HG02852 (cell line): ENCODE data around the gene ITGB7.
"Not testable (repeated sequence)": the region's sequence is repeated elsewhere in the genome, so short reads cannot be mapped to it uniquely, and the experiment has no call there.

Source experiments
- ATAC-seq: cut with Tn5 transposase; IDR thresholded peaks from one replicate; pipeline ENCODE4 v1.9.1; 2021; ENCODE audit warnings: mild to moderate bottlenecking, moderate library complexity; ENCODE audit not compliant: unreplicated experiment

Gene ITGB7

DNA sequence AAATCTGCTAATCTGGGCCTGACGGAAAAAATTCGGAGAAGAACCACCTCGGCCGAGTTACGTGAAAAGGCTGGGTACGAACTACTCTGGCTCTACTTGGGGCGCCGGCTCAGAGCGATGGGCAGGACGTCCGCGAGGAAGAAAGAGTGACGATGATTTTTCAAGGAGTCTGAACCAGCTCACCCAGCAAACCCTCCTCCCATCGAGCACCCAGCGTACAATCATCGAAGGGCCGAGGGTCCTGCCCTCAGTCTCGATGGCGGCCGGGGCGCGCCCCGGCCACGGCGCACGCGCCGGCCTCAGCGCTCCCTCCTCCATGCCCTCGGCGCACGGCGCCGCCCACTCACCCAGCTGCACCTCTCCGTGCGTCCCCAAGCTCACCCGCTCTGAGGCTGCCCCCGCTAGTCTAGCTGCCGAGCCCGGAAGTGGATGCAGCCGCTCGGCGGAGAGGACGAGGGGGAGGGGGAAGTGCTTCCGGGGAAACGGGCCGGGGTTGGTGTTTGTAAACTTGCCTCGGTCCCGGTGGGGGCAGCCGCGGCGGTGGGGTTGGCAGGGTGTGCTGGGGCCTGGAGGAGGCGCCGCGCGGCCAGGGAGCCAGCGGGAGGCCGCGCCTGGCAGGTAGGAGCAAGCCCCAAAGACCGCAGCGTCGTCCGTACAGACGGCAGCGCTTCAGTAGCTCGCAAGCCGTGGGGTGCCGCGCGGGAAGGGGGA, 26.7 kb downstream of the ITGB7 start, which contains the start of the genes CSAD and ZNF740:
Gene CSAD, minus strand, starts transcription at position 706 of the 711 bp plus-strand sequence. CDS start 7,455 bp downstream, outside the sequence.
Gene ZNF740, plus strand, starts transcription at position 503 of the 711 bp plus-strand sequence. CDS start 1,262 bp downstream, outside the sequence.
- peak; percentile 93 for ATAC-seq

DNA sequence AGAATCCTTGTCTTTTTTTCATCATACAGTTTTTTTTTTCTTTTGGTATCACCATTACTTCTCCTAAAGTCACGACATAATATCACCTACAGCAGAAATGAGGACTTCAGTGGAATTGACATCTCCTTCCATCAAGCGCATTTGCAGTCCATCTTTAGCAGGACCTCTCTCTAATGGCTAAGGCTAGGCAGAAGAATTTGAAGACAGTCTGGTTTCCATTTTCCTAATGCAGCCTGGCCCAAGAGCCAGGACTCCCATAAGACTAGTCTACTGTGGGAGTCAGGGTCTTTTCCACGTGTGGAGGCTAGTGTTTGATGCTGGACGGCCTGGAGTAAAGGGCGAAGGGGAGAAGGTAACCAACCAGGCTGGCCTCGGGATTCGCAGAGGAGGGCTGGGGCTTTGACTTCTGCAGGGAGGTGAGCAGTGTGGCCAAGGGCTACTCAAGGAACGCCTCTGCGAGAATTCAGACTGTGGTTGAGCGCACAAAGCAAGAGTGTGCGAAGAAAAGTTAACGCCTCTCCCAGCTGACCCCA, 27.3 kb downstream of the ITGB7 start:
- peak; percentile 15 for ATAC-seq

DNA sequence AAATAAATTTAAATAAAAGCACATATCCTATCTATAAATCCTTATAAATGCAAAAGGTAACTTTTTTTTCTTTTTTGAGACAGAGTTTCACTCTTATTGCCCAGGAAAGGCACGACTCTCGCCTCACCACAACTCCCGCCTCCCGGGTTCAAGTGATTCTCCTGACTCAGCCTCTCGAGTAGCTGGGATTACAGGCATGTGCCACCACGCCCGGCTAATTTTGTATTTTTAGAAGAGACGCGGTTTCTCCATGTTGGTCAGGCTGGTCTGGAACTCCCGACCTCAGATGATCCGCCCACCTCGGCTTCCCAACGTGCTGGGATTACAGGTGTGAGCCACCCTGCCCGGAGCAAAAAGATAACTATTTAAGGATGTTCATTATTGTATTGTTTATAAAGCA, 28.2 kb downstream of the ITGB7 start:
- not testable (repeated sequence) for ATAC-seq

DNA sequence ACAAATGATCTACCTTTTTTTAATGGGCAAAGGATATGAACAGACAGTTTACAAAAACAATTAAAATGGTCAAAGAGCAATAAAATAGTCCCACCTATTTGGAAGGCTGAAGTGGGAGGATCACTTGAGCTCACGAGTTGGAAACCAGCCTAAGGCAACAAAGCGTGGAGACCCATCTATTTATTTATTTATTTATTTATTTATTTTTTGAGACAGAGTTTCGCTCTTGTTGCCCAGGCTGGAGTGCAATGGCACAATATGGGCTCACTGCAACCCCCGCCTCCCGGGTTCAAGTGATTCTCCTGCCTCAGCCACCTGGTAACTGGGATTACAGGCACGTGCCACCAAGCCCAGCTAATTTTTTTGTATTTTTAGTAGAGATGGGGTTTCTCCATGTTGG, 29.6 kb downstream of the ITGB7 start:
- ATAC-seq: not testable (repeated sequence)

DNA sequence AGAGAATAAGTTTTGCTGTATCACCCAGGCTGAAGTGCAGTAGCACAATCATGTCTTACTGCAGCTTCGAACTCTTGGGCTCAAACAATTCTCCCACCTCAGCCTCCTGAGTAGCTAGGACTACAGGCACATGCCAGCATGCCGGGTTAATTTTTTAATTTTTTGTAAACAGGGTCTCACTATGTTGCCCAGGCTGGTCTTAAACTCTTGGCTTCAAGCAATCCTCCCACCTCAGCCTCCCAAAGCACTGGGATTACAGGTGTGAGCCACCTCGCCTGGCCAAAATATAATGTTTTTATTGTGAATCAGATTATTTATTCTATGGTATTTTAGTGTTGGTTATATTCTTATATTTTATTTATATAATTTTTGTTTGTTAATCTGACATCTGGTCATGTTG, 30.3 kb downstream of the ITGB7 start:
- no peak for ATAC-seq

DNA sequence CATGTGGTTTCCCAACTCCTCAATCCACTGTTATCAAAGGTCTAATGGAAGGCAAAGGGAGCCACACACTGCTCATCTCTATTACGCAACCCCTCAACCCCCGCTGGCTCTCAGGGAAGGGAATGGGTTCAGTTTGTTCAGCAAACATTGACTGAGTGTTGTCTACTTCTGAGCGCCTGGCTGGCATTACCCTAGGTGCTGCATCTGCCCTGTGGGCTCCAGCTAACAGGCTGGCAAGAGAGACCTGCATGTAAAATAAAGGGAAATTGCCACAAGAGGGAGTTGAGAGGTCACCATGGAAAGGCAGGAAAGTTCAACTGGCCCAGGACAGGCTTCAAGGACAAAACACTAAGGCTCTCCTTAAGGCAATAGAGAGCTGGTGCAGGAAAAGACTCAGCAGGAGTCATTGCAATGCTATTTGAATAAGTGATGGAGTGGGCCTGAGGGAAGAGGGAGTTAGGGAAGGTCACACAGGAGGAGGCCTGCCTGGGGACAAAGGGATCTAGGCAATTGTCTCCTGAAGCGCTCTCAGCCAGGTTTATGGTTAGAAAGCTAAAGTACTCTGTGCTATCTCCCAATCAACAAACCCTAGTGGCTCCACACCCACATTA, 32.1 kb downstream of the ITGB7 start:
- ATAC-seq: no peak

DNA sequence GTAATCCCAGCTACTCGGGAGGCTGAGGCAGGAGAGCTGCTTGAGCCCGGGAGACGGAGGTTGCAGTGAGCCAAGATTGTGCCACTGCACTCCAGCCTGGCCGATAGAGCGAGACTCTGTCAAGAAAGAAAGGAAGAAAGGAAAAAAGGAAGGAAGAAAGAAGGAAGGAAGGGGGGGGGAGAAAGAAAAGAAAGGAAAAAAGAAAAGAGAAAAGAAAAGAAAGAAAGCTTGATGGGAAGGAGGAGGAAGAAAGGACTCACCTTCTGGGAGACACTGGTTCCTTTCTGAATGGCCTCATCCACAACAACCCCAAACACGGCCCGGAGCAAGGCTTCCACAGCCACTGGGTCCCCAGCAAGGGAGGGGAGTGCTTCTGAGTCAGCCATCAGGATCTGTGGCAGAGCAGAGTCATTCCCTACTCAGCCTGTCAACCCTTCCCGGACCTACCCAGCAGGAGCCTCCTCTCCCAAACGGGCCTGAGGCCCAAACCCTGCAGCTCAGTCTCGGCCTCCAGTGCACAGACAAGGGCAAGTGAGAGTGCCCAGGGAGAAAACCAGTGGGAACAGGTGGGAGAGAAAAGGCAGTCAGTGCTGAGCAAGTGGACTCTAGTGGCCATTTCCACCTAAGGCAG, 33.9 kb downstream of the ITGB7 start:
- ATAC-seq: no peak

DNA sequence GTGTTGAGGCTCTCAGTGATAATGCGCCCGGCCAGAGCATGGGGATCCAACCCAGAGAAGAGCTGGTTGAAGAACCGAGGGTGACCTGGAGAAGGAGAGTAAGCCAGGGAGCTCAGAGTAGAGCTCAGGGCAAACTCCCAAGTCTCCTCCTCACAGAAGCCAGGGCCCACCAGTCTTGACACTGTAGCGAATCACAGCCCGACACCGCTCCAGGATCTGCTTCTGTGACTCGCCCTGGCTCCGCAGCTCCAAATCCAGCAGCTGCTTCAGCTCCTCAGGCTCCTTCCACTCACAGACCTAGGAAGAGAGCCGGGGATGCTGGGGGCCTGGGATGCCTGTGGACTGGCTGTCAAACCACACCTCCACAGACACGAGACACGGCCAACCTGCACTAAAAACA, 34.7 kb downstream of the ITGB7 start:
- no peak for ATAC-seq

DNA sequence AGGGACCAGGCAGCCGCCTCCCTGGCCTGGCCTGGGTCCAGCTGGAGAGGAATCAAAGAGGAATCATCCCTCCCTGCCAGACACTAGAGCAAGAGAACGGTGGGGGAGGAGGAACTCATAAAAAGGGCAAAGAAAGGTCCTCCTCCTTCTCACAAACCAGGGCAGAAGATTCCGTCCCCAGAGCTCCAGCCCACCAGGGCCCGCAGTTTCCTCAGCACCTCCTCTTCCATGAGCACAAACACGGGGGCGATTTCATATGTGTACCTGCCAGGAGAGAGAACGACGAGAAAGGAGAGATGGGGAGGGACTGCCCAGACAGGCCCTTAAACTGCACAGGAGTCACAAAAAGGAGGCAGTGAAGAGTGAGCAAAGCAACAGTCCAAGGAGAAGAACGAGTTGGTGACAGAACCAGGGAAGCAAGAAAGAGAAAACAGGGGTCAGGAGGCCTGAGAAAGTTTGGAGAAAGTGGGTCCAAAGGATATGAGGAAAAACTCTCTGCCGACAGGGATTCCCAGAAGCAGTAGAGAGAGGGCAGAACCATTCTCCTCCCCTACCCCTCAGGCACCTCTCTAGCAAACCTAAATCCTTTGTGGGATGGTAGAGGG, 35.2 kb downstream of the ITGB7 start:
- no peak for ATAC-seq

DNA sequence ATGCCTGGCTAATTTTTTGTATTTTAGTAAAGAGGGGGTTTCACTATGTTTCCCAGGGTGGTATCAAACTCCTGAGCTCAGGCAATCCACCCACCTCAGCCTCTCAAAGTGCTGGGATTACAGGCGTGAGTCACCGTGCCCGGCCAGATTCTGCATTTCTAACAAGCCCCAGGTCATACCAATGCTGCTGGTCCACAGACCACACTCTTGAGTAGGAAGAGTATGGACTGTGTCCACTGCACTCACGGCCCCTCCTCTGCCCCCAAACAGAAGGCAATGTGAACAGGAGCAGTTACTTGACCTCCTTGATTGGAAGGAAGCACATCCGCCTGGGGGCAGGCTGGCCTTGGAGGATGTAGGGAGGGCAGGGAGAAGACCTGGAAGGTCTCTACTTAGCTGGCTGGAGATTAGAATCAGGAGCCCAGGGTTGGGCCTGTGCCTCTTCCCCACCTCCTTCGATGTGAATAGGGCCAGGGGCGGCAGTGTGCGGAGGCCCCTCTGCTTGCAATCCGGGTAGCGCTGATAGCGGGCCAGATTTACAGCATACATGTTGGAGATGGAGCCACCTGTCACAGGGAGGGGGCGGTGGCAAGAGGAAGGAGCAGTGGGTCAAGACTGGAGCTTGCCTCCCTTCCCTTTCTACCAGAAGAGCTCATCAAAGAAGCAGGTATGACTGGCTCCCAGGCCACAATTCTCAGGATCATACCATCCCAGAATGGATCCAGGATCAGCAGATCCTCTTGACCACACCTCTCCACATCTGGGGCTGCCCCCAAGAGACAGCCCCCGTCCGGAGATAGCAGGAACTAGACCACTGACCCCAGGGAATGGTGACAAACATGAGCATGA, 36.0 kb downstream of the ITGB7 start:
- ATAC-seq: no peak

DNA sequence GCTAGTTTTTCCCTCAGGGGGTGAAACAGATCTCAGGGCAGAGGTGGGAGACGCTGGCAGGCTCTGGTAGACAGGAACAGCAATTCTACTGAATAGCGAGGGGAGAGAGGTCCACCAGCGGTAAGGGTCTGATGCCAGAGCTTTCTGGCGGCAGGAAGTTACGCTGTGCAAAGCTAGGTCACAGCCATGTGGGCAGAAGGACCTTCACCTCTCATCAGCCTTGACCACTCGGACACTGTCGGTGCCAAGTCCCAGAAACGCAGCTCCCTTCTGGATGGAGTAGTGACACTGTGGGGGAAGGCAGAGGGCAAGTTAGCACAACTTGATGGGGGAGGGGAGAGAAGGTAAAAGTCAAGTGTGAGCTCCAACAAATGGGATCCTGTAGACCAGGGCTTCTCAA, 36.8 kb downstream of the ITGB7 start:
- ATAC-seq: no peak

DNA sequence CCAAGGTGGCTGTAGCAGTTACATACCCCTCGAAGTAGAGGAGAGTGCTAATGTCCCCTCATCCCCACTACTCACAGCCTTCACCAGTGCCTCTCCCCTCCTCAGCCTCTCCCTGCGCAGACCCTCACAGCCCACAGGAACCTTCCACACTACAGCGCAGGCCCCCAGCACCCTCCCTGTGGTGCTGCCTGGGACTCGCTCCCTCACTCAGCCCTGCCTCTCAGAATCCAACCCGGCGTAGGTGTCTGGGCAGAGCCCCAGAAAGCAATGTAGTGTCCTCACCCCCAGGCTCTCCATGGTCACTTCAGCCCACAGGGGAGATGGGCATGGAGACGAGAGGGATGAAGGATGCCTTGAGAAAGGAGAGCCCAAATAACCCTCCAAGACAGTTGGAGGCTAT, 37.4 kb downstream of the ITGB7 start:
- ATAC-seq: no peak

DNA sequence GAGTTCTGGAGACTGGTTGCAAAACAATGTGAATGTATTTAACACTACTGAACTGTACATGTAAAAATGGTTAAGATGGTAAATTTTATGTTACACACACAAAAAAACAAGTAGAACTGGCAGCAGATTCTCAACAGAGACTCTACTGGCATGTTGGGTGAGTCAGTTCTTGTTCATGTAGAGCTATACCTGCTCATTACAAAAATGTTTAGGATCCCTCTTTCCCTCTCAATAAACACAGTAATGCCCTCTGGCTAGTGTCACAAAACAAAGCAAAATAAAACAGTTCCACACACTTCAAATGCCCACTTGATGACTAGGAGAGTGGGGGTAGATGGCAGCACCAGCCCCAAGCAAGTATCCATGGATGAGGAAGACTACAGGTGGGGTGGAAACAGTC, 40.2 kb downstream of the ITGB7 start:
- ATAC-seq: no peak

DNA sequence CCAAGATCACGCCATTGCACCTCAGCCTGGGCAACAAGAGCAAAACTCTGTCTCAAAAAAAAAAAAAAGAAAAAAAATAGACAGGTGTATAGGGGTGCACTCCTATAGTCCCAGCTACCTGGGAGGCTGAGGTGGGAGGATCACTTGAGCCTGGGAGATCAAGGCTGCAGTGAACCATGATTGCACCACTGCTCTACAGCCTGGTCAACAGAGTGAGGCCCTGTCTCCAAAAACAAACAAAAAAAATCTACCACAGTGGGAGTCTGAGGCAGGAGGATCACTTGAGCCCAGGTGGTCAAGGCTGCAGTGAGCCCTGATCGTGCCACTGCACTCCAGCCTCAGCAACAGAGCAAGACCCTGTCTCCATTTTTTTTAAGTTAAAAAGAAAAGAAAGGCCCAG, 44.0 kb downstream of the ITGB7 start:
- ATAC-seq: not testable (repeated sequence)

DNA sequence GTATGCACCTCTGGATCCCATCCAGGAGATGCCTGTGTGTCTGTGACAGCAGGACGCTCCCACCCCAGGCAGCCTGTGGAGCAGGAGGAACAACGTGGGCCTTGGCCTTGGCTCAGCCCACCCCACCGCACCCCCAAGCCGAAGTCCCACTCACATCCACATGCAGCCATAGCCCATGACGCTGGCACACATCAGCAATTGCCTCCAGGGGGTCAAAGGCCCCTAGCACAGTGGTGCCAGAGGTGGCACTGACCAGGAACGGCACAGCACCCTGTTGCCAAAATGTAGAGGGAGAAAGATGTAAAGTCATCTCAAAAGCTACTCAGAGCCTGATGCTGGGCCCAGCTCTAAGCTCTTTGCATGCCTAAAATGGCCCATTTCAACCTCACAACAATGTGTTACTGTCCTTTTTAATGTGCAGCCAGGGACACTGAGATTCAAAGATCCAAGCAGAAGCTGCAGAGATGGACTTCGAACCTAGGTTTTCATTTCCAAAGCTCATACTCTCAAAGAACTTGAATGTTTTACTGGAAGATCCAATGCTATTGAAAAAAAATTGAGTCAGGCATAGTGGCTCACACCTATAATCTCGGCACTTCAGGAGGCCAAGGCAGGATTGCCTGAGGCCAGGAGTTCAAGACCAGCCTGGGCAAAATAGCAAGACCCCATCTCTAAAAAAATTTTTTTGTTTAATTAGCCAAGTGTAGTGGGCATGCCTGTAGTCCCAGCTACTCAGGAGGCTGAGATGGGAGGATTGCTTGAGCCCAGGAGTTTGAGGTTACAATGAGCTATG, 45.7 kb downstream of the ITGB7 start:
- ATAC-seq: no peak

DNA sequence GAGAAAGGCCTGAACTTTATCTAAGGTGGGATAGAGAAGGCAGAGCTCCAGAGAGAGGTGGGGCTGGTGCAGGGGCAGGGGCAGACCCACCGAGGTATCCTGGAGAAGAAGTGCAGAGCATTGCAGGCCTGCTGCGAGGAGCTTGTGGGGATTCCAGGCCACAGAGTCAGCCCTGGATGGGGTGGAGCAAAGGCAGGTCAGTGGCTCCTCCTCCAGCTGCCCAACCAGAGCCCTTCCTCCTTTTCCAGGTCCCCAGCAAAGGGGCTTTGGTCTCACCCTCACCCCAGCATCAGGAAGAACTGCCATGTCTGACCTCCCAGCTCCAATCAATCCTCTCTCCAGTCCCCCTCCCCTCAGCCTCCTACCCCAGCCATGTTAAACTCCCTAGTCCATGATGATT, 46.4 kb downstream of the ITGB7 start:
- ATAC-seq: no peak

DNA sequence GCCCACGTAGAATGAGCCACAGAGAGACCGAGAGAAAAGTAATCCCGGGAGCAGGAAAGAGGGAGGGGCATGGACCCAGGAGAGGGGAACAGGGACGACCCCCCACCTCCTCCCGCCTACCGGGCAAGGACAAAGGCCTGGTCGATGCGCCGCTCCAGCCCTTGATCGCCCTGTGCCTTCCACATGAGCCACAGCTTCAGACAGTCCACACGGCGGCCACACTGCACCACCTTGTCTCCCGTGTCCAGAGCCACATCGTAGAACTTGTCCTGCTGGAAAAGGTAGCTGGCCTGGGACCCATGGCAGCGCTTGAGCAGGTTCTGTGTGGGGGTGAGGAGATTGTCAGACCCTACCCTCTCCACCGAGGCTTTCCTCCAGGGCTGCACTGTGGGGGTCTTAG, 47.1 kb downstream of the ITGB7 start:
- no peak for ATAC-seq

DNA sequence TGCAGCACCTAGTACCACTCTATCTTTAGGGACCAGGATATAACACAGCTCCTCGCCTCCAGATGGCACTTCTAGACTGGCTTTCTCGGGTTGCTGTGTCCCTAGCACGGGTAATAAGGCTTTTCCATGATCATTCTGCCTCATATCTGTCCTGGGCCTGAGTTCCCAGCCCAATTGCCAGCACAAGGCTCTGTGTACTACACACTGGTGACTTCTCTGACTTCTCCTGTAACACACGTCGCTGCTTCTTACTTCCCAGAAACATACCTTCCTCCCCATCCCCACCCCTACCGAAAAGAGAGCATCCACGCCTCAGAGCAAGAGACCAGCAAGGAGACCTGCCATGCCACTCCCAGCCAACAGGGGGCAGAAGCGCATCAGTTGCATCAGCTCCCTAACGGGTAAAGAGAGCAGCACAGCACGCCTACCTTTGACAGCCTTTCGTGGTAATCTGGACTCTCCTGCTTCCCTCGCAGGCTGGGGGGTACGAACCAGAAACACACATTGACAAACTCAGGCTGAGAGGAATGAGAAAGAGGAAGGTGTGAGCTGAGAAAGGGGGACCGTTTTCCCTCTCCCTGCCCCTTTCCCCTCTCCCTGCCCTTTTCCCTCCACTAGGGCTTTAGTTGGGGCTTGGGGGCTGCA, 47.7 kb downstream of the ITGB7 start:
- ATAC-seq: peak; percentile 65

DNA sequence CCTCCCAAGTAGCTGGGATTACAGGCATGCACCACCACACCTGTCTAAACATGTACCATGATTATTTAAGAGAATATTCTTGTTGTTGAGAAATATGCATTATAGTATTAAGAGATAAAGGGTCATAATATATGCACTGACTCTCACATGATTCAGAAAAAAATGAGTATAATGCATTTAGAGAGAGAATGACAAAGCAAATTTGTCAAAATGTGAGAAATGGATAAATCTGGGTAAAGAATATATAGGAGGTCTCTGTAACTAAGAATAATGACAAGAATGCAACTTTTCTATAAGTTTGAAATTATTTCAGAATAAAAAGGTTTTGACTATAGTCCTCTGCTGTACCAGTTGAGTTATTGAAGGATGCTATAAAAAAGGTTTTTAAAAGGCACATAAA, 54.7 kb downstream of the ITGB7 start:
- no peak for ATAC-seq
